ENCODE results near the gene SNRPB.
A peak's percentile ranks its signal among the peaks of the same experiment; 100 is the strongest.

The SNRPB gene

GRCh38 chr20:2473516-2473915, 2.9 kb upstream of the SNRPB start:
- DNase-seq = no peak

- peak; percentile 35 for DNase-seq
Observed at GRCh38 chr20:2469991-2470422, 582 bp downstream of the SNRPB start.

GRCh38 chr20:2468581-2469407, 1.8 kb downstream of the SNRPB start:
- no peak for DNase-seq

- no peak for DNase-seq
Observed at GRCh38 chr20:2467412-2467811, 3.2 kb downstream of the SNRPB start.

GRCh38 chr20:2465100-2465499, 5.5 kb downstream of the SNRPB start:
- DNase-seq = no peak

GRCh38 chr20:2463616-2464365, 6.8 kb downstream of the SNRPB start:
- no peak for DNase-seq

GRCh38 chr20:2462484-2462883, 8.1 kb downstream of the SNRPB start:
- DNase-seq = no peak

- DNase-seq = no peak
Observed at GRCh38 chr20:2460752-2461424, 9.7 kb downstream of the SNRPB start.

GRCh38 chr20:2459981-2460751, 10.4 kb downstream of the SNRPB start:
- DNase-seq = no peak

- DNase-seq = no peak
Observed at GRCh38 chr20:2458919-2459499, 11.6 kb downstream of the SNRPB start.

- no peak for DNase-seq
Observed at GRCh38 chr20:2455771-2456497, 14.7 kb downstream of the SNRPB start.

GRCh38 chr20:2453792-2454191, 16.8 kb downstream of the SNRPB start:
- no peak for DNase-seq

- DNase-seq = peak; percentile 65
Observed at GRCh38 chr20:2451939-2452732, 18.5 kb downstream of the SNRPB start.

- DNase-seq = no peak
Observed at GRCh38 chr20:2451422-2451821, 19.2 kb downstream of the SNRPB start.

GRCh38 chr20:2449386-2449785, 21.2 kb downstream of the SNRPB start:
- DNase-seq = no peak

GRCh38 chr20:2446845-2447244, 23.7 kb downstream of the SNRPB start:
- no peak for DNase-seq

- no peak for DNase-seq
Observed at GRCh38 chr20:2431185-2431584, 39.4 kb downstream of the SNRPB start.

GRCh38 chr20:2430538-2430937, 40.1 kb downstream of the SNRPB start:
- no peak for DNase-seq

- DNase-seq = no peak
Observed at GRCh38 chr20:2429051-2429450, 41.5 kb downstream of the SNRPB start.

GRCh38 chr20:2421247-2421646, 49.3 kb downstream of the SNRPB start:
- DNase-seq = peak; percentile 31

GRCh38 chr20:2420510-2420909, 50.1 kb downstream of the SNRPB start:
- no peak for DNase-seq
